ENCODE measurements around the gene PACS2. TPM values are rescaled to one million over a fixed set of nuclear protein-coding genes. Genes with fewer than 3 reads are reported as not detected.

The PACS2 gene
- total and polyA plus RNA-seq, 2 of the 8 experiments (the other 6 are each of a cell fraction or from before 2014, with no cell fraction given): 38.0 to 62.8 TPM

DNA sequence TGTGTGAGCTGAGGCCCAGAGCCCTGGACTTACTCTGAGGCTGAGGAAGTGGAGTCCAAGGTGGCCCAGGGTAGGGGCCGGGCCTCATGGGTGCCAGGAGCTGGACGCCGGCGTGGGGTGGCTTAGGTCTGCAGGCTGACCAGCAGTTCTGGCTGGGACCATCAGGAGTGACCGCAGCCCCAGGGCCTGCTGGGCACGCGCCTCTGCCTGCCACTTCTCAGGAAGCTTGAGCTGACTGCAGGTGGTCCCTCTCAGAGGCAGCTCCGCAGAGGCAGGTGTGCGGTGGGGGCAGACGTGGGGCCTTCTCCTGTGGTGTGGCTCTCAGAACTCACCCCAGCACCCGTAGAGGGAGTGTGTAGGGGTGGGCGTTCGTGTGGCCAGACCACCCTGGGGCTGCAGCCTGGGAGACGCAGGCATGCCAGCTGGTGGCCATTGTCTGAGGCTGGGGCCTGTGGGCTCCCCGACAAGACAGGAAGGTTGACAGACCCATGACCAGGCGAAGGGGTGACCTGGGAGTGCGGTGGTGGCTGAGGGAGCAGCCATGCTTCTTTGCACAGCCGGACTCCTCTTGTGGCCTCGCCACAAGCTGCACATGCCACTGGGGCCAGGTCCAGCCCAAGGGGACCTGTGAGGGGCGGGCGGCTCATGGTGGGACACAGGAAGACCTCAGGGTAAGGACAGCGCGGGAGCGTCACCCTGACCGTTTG, 43.7 kb downstream of the PACS2 start (continued):
- TF ChIP-seq, protein P1, sequence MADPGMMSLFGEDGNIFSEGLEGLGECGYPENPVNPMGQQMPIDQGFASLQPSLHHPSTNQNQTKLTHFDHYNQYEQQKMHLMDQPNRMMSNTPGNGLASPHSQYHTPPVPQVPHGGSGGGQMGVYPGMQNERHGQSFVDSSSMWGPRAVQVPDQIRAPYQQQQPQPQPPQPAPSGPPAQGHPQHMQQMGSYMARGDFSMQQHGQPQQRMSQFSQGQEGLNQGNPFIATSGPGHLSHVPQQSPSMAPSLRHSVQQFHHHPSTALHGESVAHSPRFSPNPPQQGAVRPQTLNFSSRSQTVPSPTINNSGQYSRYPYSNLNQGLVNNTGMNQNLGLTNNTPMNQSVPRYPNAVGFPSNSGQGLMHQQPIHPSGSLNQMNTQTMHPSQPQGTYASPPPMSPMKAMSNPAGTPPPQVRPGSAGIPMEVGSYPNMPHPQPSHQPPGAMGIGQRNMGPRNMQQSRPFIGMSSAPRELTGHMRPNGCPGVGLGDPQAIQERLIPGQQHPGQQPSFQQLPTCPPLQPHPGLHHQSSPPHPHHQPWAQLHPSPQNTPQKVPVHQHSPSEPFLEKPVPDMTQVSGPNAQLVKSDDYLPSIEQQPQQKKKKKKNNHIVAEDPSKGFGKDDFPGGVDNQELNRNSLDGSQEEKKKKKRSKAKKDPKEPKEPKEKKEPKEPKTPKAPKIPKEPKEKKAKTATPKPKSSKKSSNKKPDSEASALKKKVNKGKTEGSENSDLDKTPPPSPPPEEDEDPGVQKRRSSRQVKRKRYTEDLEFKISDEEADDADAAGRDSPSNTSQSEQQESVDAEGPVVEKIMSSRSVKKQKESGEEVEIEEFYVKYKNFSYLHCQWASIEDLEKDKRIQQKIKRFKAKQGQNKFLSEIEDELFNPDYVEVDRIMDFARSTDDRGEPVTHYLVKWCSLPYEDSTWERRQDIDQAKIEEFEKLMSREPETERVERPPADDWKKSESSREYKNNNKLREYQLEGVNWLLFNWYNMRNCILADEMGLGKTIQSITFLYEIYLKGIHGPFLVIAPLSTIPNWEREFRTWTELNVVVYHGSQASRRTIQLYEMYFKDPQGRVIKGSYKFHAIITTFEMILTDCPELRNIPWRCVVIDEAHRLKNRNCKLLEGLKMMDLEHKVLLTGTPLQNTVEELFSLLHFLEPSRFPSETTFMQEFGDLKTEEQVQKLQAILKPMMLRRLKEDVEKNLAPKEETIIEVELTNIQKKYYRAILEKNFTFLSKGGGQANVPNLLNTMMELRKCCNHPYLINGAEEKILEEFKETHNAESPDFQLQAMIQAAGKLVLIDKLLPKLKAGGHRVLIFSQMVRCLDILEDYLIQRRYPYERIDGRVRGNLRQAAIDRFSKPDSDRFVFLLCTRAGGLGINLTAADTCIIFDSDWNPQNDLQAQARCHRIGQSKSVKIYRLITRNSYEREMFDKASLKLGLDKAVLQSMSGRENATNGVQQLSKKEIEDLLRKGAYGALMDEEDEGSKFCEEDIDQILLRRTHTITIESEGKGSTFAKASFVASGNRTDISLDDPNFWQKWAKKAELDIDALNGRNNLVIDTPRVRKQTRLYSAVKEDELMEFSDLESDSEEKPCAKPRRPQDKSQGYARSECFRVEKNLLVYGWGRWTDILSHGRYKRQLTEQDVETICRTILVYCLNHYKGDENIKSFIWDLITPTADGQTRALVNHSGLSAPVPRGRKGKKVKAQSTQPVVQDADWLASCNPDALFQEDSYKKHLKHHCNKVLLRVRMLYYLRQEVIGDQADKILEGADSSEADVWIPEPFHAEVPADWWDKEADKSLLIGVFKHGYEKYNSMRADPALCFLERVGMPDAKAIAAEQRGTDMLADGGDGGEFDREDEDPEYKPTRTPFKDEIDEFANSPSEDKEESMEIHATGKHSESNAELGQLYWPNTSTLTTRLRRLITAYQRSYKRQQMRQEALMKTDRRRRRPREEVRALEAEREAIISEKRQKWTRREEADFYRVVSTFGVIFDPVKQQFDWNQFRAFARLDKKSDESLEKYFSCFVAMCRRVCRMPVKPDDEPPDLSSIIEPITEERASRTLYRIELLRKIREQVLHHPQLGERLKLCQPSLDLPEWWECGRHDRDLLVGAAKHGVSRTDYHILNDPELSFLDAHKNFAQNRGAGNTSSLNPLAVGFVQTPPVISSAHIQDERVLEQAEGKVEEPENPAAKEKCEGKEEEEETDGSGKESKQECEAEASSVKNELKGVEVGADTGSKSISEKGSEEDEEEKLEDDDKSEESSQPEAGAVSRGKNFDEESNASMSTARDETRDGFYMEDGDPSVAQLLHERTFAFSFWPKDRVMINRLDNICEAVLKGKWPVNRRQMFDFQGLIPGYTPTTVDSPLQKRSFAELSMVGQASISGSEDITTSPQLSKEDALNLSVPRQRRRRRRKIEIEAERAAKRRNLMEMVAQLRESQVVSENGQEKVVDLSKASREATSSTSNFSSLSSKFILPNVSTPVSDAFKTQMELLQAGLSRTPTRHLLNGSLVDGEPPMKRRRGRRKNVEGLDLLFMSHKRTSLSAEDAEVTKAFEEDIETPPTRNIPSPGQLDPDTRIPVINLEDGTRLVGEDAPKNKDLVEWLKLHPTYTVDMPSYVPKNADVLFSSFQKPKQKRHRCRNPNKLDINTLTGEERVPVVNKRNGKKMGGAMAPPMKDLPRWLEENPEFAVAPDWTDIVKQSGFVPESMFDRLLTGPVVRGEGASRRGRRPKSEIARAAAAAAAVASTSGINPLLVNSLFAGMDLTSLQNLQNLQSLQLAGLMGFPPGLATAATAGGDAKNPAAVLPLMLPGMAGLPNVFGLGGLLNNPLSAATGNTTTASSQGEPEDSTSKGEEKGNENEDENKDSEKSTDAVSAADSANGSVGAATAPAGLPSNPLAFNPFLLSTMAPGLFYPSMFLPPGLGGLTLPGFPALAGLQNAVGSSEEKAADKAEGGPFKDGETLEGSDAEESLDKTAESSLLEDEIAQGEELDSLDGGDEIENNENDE (IDR thresholded peaks at IDR 0.05; ENCODE audit: insufficient replicate concordance, low read length): no peak
- TF ChIP-seq ASH2L (IDR thresholded peaks at IDR 0.05; ENCODE audit: low read length) (no peak), CHD2 (IDR thresholded peaks at IDR 0.05; ENCODE audit: low read length) (no peak), CBX5 (IDR thresholded peaks at IDR 0.05; ENCODE audit: low read depth, low read length) (no peak)

Measured in H1 (cell line).